Activated CD4-positive, alpha-beta memory T cell treated with anti-CD3 and anti-CD28 coated beads for 36 hours (primary cell): ENCODE data around the gene CASK. TPM values are rescaled to one million over a fixed set of nuclear protein-coding genes. Genes with fewer than 3 reads are reported as not detected.
"Not testable (repeated sequence)": the region's sequence is repeated elsewhere in the genome, so short reads cannot be mapped to it uniquely, and the experiment has no call there.

Experiments used
- CTCF ChIA-PET: fragments of 350-600 bp; sonication (Branson Sonifier 250); formaldehyde crosslinking; loops from one replicate; lab custom pipeline; 2021; ENCODE audit warnings: antibody characterized with exemption, inconsistent platforms; lab: Charles Lee
- POLR2A ChIA-PET: fragments of 350-600 bp; sonication (Branson Sonifier 250); formaldehyde crosslinking; loops from one replicate; lab custom pipeline; 2021; ENCODE audit warnings: antibody characterized with exemption; lab: Charles Lee
- DNase-seq: peaks from one replicate; pipeline ENCODE4 v3.0.0-alpha.2; 2020
- H3K27ac Mint-ChIP-seq: one replicate; pipeline ENCODE4 v1.8.0; 2021; ENCODE audit warnings: mixed read lengths
- H3K27me3 Mint-ChIP-seq: one replicate; pipeline ENCODE4 v1.8.0; 2021; ENCODE audit warnings: mixed read lengths
- H3K36me3 Mint-ChIP-seq: one replicate; pipeline ENCODE4 v1.8.0; 2021; ENCODE audit warnings: mixed read lengths
- H3K4me1 Mint-ChIP-seq: one replicate; pipeline ENCODE4 v1.8.0; 2021; ENCODE audit warnings: low read depth, mixed read lengths
- H3K4me3 Mint-ChIP-seq: one replicate; pipeline ENCODE4 v1.8.0; 2021; ENCODE audit warnings: mild to moderate bottlenecking, mixed read lengths
- H3K9me3 Mint-ChIP-seq: one replicate; pipeline ENCODE4 v1.8.0; 2021; ENCODE audit warnings: mixed read lengths
- intact Hi-C: fragments of 100-400 bp; cut with micrococcal nuclease; formaldehyde crosslinking; loops from one replicate; pipeline ENCODE4 v1.15.1; 2023
- total RNA-seq, 2 experiments: library from RNA; stranded (reverse); gene quantifications; one replicate each; pipeline ENCODE4 v1.2.3, GENCODE V29; 2021

Gene CASK
- total RNA-seq, 2 experiments from 2014 or later, result 27.0 to 27.8 TPM

DNA sequence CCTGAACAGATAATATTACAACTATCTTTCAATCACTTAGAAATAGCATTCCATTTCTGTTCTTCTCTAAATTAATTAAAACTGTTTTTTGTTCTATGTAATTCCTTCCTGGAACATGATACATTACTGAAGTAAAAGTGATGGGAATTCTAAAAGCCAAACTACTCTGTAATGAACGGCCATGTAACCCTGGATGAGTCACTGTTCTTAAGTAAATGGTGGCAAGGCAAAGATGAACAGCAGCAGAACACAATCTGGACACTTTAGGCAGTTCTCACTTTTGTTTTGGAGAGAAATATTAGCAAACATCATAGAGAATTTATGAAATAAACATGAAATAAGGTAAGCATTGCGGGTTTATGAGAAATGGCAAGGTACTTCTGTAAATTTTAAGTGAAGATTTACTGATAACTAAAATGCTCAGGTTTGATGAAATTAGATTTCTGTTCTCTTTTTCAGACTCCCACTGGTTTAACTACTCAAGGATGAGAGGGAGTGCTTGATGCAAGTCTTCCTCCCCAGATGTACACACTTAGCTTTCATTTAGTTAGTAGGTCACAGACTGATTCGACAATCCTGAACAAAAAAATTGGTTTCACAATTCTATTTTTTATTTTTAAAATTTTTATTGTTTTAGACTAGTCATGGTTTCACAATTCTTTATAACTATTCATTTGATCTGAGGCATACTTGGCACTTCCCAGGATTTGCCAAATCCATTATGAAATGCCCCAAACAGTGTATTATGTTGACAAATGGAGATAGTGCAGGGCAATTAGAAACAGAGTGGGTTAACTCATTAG lies 200.3 kb downstream of the CASK start:
- Mint-ChIP-seq H3K27me3 (no peaks in the 10 kb centered on the region), H3K4me3 (no peak overlapping the region), H3K27ac (no peak overlapping the region), H3K9me3 (peaks cover 17% of the 10 kb centered on the region), H3K36me3 (peaks cover 23% of the 10 kb centered on the region), H3K4me1 (peaks cover 48% of the 10 kb centered on the region)
- ChIA-PET CTCF (no interaction called here), POLR2A (no interaction called here)
- no peak for DNase-seq
- intact Hi-C loops, result loop anchor here (2.0 to 5.0 kb wide), 3 partner anchors 20 to 56 kb away; partner anchors contain the start of gene GPR34

GRCh38 chrX:41722214-41722613 lies 201.1 kb downstream of the CASK start:
- Mint-ChIP-seq H3K27me3 (no peaks in the 10 kb centered on the region), H3K9me3 (peaks cover 22% of the 10 kb centered on the region), H3K4me3 (no peak overlapping the region), H3K27ac (peak overlapping the region; percentile 64), H3K4me1 (peaks cover 43% of the 10 kb centered on the region), H3K36me3 (peaks cover 24% of the 10 kb centered on the region)
- POLR2A ChIA-PET, result no interaction called here
- DNase-seq, result no peak
- intact Hi-C loops, result loop anchor here (2.0 to 5.0 kb wide), 3 partner anchors 19 to 55 kb away; partner anchors contain the start of gene GPR34
- CTCF ChIA-PET, result no interaction called here

GRCh38 chrX:41721590-41721989 lies 201.8 kb downstream of the CASK start:
- CTCF ChIA-PET, result no interaction called here
- Mint-ChIP-seq H3K27ac (peak overlapping the region; percentile 42), H3K9me3 (peaks cover 28% of the 10 kb centered on the region), H3K27me3 (no peaks in the 10 kb centered on the region), H3K4me3 (no peak overlapping the region), H3K4me1 (peaks cover 49% of the 10 kb centered on the region), H3K36me3 (peaks cover 30% of the 10 kb centered on the region)
- intact Hi-C loops, result loop anchor here (5.0 kb wide), 2 partner anchors 34 to 54 kb away; partner anchors contain the start of gene GPR34
- POLR2A ChIA-PET, result no interaction called here
- DNase-seq, result no peak

DNA sequence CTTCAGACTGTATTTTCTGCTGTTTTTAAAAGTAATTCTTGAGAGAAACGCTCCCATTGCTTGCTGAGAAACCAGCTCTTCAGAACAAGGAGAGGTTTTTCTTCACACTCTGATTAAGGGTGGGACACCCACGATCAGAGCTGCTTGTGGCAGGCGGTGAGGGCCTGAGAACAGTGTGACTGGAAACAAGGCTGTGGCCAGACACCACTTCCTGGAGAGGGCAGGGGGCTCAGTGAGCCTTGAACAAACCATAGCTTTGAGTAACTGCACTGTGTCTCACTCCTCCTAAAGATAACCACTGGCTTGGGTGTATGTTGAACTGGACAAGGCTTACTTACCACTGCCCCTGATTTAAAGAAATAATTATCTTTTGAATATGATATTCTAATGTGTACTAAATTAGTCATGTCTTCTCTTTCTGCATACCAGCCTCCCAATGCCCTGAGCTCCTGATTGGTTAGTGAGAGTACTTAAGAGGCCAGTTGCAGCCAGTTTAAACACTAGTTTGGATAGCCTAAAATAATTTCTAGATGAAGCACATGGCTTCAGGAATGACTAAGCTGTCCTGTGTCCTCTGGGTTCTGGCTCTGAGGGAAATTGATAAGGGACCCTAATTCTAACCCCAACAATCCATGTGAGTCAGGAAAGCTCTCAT lies 203.1 kb downstream of the CASK start:
- ChIA-PET POLR2A (interaction anchor here (0.6 kb wide), 1 partner anchor 56 kb away, joined by 3 read pairs; no protein-coding TSS in a partner anchor), CTCF (interaction anchor here (0.8 kb wide), 1 partner anchor 161 kb away, joined by 4 read pairs; no protein-coding TSS in a partner anchor)
- H3K4me3 Mint-ChIP-seq, result no peak overlapping the region
- peak; percentile 72 for DNase-seq
- H3K4me1 Mint-ChIP-seq, result peaks cover 59% of the 10 kb centered on the region
- intact Hi-C loops, result loop anchor here (1.0 to 5.0 kb wide), 3 partner anchors 14 to 53 kb away; partner anchors contain the start of gene GPR34
- H3K9me3 Mint-ChIP-seq, result peaks cover 28% of the 10 kb centered on the region
- peak overlapping the region; percentile 30 for H3K27ac Mint-ChIP-seq
- H3K27me3 Mint-ChIP-seq, result no peaks in the 10 kb centered on the region
- peaks cover 34% of the 10 kb centered on the region for H3K36me3 Mint-ChIP-seq

GRCh38 chrX:41719610-41720009 lies 203.7 kb downstream of the CASK start:
- H3K4me1 Mint-ChIP-seq, result peaks cover 58% of the 10 kb centered on the region
- DNase-seq, H3K4me3 Mint-ChIP-seq, H3K27me3 Mint-ChIP-seq, POLR2A ChIA-PET: not testable (repeated sequence)
- H3K36me3 Mint-ChIP-seq, result peaks cover 34% of the 10 kb centered on the region
- peak overlapping the region; percentile 3 for H3K27ac Mint-ChIP-seq
- intact Hi-C loops, result loop anchor here (1.0 to 5.0 kb wide), 3 partner anchors 15 to 52 kb away; partner anchors contain the start of gene GPR34
- CTCF ChIA-PET, result interaction anchor here (0.8 kb wide), 1 partner anchor 161 kb away, joined by 4 read pairs; no protein-coding TSS in a partner anchor
- H3K9me3 Mint-ChIP-seq, result peaks cover 28% of the 10 kb centered on the region

DNA sequence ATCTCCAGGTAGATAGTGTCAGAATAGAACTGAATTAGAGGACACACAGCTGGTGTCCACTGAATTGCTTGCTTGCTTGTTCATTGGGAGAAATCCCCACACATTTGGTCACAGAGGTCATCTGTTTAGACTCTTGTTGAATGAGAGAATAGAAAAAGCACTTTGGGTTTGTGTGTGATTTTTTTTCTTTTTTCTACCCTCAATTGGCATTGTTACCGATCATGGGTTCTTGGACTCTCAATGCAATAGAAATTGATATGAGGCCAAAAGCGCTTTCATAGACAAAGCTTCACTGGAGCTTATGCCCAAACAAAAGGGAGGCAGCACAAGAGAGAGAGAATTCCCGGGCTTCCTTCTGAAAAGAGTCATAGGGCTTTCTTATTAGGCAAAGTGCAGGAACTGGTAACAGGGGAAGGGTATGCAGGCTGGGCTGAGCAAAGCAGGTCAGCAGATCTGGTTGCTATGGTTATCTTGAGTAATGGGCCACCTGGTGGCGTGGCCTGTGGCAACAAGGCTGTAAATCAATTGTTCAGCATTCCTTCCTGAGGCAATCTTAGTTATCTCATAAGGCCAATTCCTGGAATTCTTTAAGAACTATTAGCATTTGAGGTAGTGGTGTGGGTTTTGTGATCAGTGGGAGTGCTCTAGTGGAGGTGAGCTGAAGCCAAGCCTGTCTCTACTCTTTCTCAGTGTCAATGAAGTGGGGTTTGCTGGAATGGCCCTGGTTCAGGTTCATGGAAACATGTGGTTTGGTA lies 204.7 kb downstream of the CASK start:
- H3K27ac Mint-ChIP-seq, result no peak overlapping the region
- no peaks in the 10 kb centered on the region for H3K27me3 Mint-ChIP-seq
- peaks cover 34% of the 10 kb centered on the region for H3K36me3 Mint-ChIP-seq
- ChIA-PET CTCF (interaction anchor here (0.9 kb wide), 1 partner anchor 10 kb away, joined by 3 read pairs; no protein-coding TSS in a partner anchor), POLR2A (no interaction called here)
- H3K4me1 Mint-ChIP-seq, result peaks cover 54% of the 10 kb centered on the region
- H3K4me3 Mint-ChIP-seq, result no peak overlapping the region
- no peak for DNase-seq
- peaks cover 28% of the 10 kb centered on the region for H3K9me3 Mint-ChIP-seq
- intact Hi-C loops, result no loop called here

- Mint-ChIP-seq H3K27me3 (no peaks in the 10 kb centered on the region), H3K9me3 (peaks cover 28% of the 10 kb centered on the region), H3K36me3 (peaks cover 28% of the 10 kb centered on the region), H3K4me1 (peaks cover 36% of the 10 kb centered on the region), H3K27ac (peak overlapping the region; percentile 34), H3K4me3 (no peak overlapping the region)
- intact Hi-C loops, result no loop called here
- ChIA-PET CTCF (no interaction called here), POLR2A (interaction anchor here (1.0 kb wide), 1 partner anchor 25 kb away, joined by 3 read pairs; no protein-coding TSS in a partner anchor)
- no peak for DNase-seq
These were observed 206.4 kb downstream of the CASK start for GRCh38 chrX:41716767-41717473.

DNA sequence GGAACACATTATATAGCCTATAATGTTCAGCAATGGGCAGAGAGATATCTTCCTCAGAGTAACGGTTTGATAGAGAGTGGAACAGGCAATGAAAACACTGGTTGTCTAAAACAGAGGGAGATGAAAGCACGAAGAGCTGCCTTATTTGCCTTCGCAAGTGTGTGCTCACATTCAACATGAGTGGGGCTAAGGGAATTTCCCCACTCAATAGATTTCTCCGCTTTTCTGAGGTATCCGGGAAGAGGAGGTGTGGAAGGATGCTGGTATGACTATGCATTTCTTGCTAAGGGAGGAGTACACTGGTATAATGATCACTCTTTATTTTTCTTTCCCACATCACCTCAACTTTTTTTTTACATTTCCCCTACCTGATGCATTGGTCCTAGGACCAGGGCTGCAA lies 207.1 kb downstream of the CASK start:
- Mint-ChIP-seq H3K4me1 (peaks cover 34% of the 10 kb centered on the region), H3K27ac (no peak overlapping the region), H3K9me3 (peaks cover 28% of the 10 kb centered on the region), H3K4me3 (no peak overlapping the region), H3K36me3 (peaks cover 28% of the 10 kb centered on the region), H3K27me3 (no peaks in the 10 kb centered on the region)
- POLR2A ChIA-PET, result interaction anchor here (1.0 kb wide), 1 partner anchor 26 kb away, joined by 3 read pairs; no protein-coding TSS in a partner anchor
- CTCF ChIA-PET, result no interaction called here
- intact Hi-C loops, result no loop called here
- peak; percentile 26 for DNase-seq

DNA sequence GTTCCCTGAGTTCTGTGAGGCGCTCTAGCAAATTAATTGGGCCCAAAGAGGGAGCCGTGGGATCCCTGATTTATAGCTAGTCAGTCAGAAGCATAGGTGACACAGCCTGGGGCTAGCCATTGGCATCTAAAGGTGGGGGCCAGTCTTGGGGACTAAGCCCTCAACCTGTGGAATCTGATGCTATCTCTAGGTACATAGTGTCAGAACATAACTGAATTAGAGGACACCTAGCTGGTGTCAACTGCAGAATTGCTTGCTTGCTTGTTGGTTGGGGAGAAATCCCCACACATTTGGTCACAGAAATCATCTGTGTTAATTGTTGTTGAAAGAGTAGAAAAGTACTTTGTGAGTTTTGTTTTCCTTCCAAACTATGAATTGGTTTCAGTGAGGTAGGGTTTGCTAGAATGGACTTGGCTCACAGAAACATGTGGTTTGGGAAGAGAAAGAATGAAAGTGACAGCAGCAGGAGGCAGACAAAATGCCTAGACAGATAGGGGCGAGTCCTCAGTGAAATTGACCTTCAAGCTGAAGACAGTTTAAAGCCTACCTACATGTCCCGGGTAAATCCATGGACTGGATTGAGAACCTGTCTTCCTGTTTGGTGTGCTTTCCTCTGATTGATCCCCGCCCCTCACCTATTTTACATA lies 212.2 kb downstream of the CASK start:
- Mint-ChIP-seq H3K27me3 (no peaks in the 10 kb centered on the region), H3K4me3 (no peak overlapping the region), H3K4me1 (peaks cover 34% of the 10 kb centered on the region), H3K9me3 (no peaks in the 10 kb centered on the region), H3K36me3 (peaks cover 4% of the 10 kb centered on the region), H3K27ac (no peak overlapping the region)
- CTCF ChIA-PET, result no interaction called here
- POLR2A ChIA-PET, result interaction anchor here (0.6 kb wide), 1 partner anchor 377 kb away, joined by 3 read pairs; the partner anchor contains the start of gene DDX3X
- DNase-seq, result peak; percentile 14
- intact Hi-C loops, result loop anchor here (1.0 kb wide), 1 partner anchor 23 kb away; no protein-coding TSS in a partner anchor

DNA sequence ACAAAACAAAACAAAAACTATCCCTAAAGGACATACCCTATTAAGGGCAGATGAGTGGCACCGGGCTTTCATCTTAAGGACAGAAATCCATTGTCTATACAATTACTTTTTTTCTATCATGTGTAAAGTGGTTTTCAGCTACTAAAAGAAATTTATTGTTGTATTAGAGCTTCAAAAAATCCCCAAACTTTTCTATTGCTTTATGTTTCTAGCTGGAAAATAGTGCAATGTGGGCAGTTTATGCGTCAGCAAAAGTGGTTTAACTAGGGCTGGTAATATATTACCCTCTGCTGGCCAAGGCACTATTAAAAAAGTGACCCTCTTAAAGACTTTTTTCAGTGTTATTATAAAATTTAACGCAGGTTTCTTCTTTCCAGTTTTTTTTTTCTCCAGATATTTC lies 214.9 kb downstream of the CASK start:
- Mint-ChIP-seq H3K27ac (no peak overlapping the region), H3K27me3 (no peaks in the 10 kb centered on the region), H3K9me3 (no peaks in the 10 kb centered on the region), H3K4me3 (no peak overlapping the region), H3K36me3 (no peaks in the 10 kb centered on the region), H3K4me1 (peaks cover 49% of the 10 kb centered on the region)
- ChIA-PET CTCF (interaction anchor here (0.7 to 1.6 kb wide), 3 partner anchors 10 to 51 kb away, joined by 3 read pairs; no protein-coding TSS in a partner anchor), POLR2A (no interaction called here)
- intact Hi-C loops, result no loop called here
- DNase-seq, result no peak
